H9 (cell line): Measurements from ENCODE around the gene SLC25A53. TPM values are rescaled to one million over a fixed set of nuclear protein-coding genes. Genes with fewer than 3 reads are reported as not detected.

Experiments used
- DNase-seq: peaks from one replicate; pipeline ENCODE4 v3.0.0-alpha.2; 2017
- H2AFZ ChIP-seq: one replicate; pipeline ENCODE4 v1.6.1; 2013; ENCODE audit warnings: mild to moderate bottlenecking, low read length, control low read depth, moderate library complexity
- H2AK5ac ChIP-seq: 2 replicates; pipeline ENCODE4 v1.6.1; 2013; ENCODE audit warnings: low read length, control low read depth, mixed read lengths; ENCODE audit not compliant: insufficient read length
- H2BK120ac ChIP-seq: one replicate; pipeline ENCODE4 v1.6.1; 2013; ENCODE audit warnings: low read depth, mild to moderate bottlenecking, low read length, control low read depth, inconsistent platforms; ENCODE audit not compliant: poor library complexity, severe bottlenecking
- H2BK12ac ChIP-seq: 2 replicates; pipeline ENCODE4 v1.6.1; 2013; ENCODE audit warnings: low read length, control low read depth, mixed read lengths, low read depth; ENCODE audit not compliant: insufficient read length
- H2BK15ac ChIP-seq: 2 replicates; pipeline ENCODE4 v1.6.1; 2013; ENCODE audit warnings: low read depth, low read length, control low read depth
- H2BK20ac ChIP-seq: one replicate; pipeline ENCODE4 v1.6.1; 2013; ENCODE audit warnings: low read depth, mild to moderate bottlenecking, low read length, control low read depth, inconsistent platforms; ENCODE audit not compliant: poor library complexity, severe bottlenecking
- H2BK5ac ChIP-seq: 2 replicates; pipeline ENCODE4 v1.6.1; 2013; ENCODE audit warnings: low read length, control low read depth, mixed read lengths; ENCODE audit not compliant: insufficient read length
- H3K14ac ChIP-seq: 2 replicates; pipeline ENCODE4 v1.6.1; 2013; ENCODE audit warnings: low read length, control low read depth; ENCODE audit not compliant: insufficient read depth
- H3K18ac ChIP-seq: 2 replicates; pipeline ENCODE4 v1.6.1; 2013; ENCODE audit warnings: low read depth, mild to moderate bottlenecking, mixed read lengths, low read length, control low read depth; ENCODE audit not compliant: insufficient read length
- H3K23ac ChIP-seq: 2 replicates; pipeline ENCODE4 v1.6.1; 2013; ENCODE audit warnings: low read length, control low read depth, mixed read lengths, low read depth; ENCODE audit not compliant: insufficient read length
- H3K23me2 ChIP-seq: 2 replicates; pipeline ENCODE4 v1.6.1; 2013; ENCODE audit warnings: low read depth, mild to moderate bottlenecking, mixed read lengths, low read length, control low read depth; ENCODE audit not compliant: insufficient read length, poor library complexity, severe bottlenecking
- H3K27ac ChIP-seq: 2 replicates; pipeline ENCODE4 v1.5.1; 2013; ENCODE audit warnings: low read length, control low read depth, mixed read lengths, low read depth; ENCODE audit not compliant: insufficient read length
- H3K27me3 ChIP-seq: 2 replicates; pipeline ENCODE4 v1.6.1; 2013; ENCODE audit warnings: low read length, control low read depth, inconsistent platforms; ENCODE audit not compliant: insufficient read depth
- H3K4ac ChIP-seq: 2 replicates; pipeline ENCODE4 v1.6.1; 2013; ENCODE audit warnings: low read depth, mild to moderate bottlenecking, control low read depth, inconsistent platforms, low read length, moderate library complexity
- H3K4me1 ChIP-seq: 2 replicates; pipeline ENCODE4 v1.6.1; 2013; ENCODE audit warnings: low read length, control low read depth, inconsistent platforms; ENCODE audit not compliant: insufficient read depth
- H3K4me2 ChIP-seq: 2 replicates; pipeline ENCODE4 v1.6.1; 2013; ENCODE audit warnings: low read length, control low read depth, mixed read lengths; ENCODE audit not compliant: insufficient read length, insufficient read depth
- H3K56ac ChIP-seq: 2 replicates; pipeline ENCODE4 v1.6.1; 2013; ENCODE audit warnings: low read depth, mild to moderate bottlenecking, mixed read lengths, low read length, control low read depth; ENCODE audit not compliant: insufficient read length
- H3K79me1 ChIP-seq: 2 replicates; pipeline ENCODE4 v1.6.1; 2013; ENCODE audit warnings: low read depth, mild to moderate bottlenecking, moderate library complexity, low read length, control low read depth, inconsistent platforms; ENCODE audit not compliant: insufficient read depth, poor library complexity, severe bottlenecking
- H3K79me2 ChIP-seq: 2 replicates; pipeline ENCODE4 v1.6.1; 2013; ENCODE audit warnings: low read length, control low read depth, inconsistent platforms; ENCODE audit not compliant: insufficient read depth
- H3K9ac ChIP-seq: 2 replicates; pipeline ENCODE4 v1.6.1; 2013; ENCODE audit warnings: low read length, control low read depth, mixed read lengths; ENCODE audit not compliant: insufficient read length; ENCODE audit errors: extremely low read depth
- H3K9me3 ChIP-seq: one replicate; pipeline ENCODE4 v1.6.1; 2013; ENCODE audit warnings: low read depth, low read length, inconsistent platforms; ENCODE audit not compliant: control insufficient read depth
- H3T11ph ChIP-seq: one replicate; pipeline ENCODE4 v1.6.1; 2013; ENCODE audit warnings: mild to moderate bottlenecking, low read length, control low read depth, inconsistent platforms
- H4K20me1 ChIP-seq: one replicate; pipeline ENCODE4 v1.6.1; 2013; ENCODE audit not compliant: control insufficient read depth, insufficient read length, insufficient read depth
- H4K5ac ChIP-seq: 2 replicates; pipeline ENCODE4 v1.6.1; 2013; ENCODE audit warnings: low read depth, mild to moderate bottlenecking, mixed read lengths, low read length, control low read depth; ENCODE audit not compliant: insufficient read length
- H4K8ac ChIP-seq: replicated peaks from 2 replicates; pipeline ENCODE4 v1.6.1; 2013; ENCODE audit warnings: low read length, control low read depth, mixed read lengths, low read depth; ENCODE audit not compliant: insufficient read length
- H4K91ac ChIP-seq: 2 replicates; pipeline ENCODE4 v1.6.1; 2013; ENCODE audit warnings: low read depth, mild to moderate bottlenecking, moderate library complexity, mixed read lengths, low read length, control low read depth; ENCODE audit not compliant: insufficient read length
- H3K27ac Mint-ChIP-seq, 3 experiments: 2 replicates in 2 of 3; 3 replicates in 1 of 3; pipeline ENCODE4 v1.8.0; 2020 to 2021; ENCODE audit warnings: mixed read lengths in 3 of 3, mild to moderate bottlenecking in 1 of 3, moderate library complexity in 1 of 3
- H3K27me3 Mint-ChIP-seq: 2 replicates; pipeline ENCODE4 v1.8.0; 2021; ENCODE audit warnings: low read depth, mild to moderate bottlenecking, moderate library complexity, mixed read lengths
- H3K36me3 Mint-ChIP-seq, 3 experiments: 2 replicates in 2 of 3; 3 replicates in 1 of 3; pipeline ENCODE4 v1.8.0; 2020 to 2021; ENCODE audit warnings: low read depth in 3 of 3, mixed read lengths in 3 of 3; ENCODE audit not compliant: insufficient read depth in 1 of 3
- H3K4me1 Mint-ChIP-seq, 2 experiments: 2 replicates each; pipeline ENCODE4 v1.8.0; 2020; ENCODE audit warnings: mixed read lengths in 2 of 2
- H3K4me3 Mint-ChIP-seq, 2 experiments: 2 replicates in 1 of 2; 3 replicates in 1 of 2; pipeline ENCODE4 v1.8.0; 2020 to 2021; ENCODE audit warnings: mild to moderate bottlenecking in 2 of 2, mixed read lengths in 2 of 2, moderate library complexity in 1 of 2
- H3K9me3 Mint-ChIP-seq, 2 experiments: 2 replicates in 1 of 2; 3 replicates in 1 of 2; pipeline ENCODE4 v1.8.0; 2020; ENCODE audit warnings: mild to moderate bottlenecking in 2 of 2, mixed read lengths in 2 of 2, moderate library complexity in 1 of 2
- whole genome bisulfite sequencing: extraction: QIAGEN DNeasy Blood & Tissue Kit; methylation state at CpG from one replicate; pipeline ENCODE4 v1.1.7; 2013; ENCODE audit warnings: missing lambda C conversion rate, low lambda C conversion rate, mixed read lengths; ENCODE audit not compliant: insufficient read length; ENCODE audit errors: extremely low coverage; 5-methylcytosine and 5-hydroxymethylcytosine counted together
- total RNA-seq: library from RNA; stranded (reverse); gene quantifications from 2 replicates; pipeline ENCODE4 v1.2.1, GENCODE V29; 2021
- TF ChIP-seq, protein P1 (sequence below): fragments of 200-600 bp; sonication (generic); conservative IDR thresholded peaks from 3 replicates; pipeline ENCODE4 v1.8.0; 2021; ENCODE audit warnings: antibody characterized with exemption, mild to moderate bottlenecking

SLC25A53 gene
- total RNA-seq, 1 experiment from 2014 or later: 1.6 TPM

DNA sequence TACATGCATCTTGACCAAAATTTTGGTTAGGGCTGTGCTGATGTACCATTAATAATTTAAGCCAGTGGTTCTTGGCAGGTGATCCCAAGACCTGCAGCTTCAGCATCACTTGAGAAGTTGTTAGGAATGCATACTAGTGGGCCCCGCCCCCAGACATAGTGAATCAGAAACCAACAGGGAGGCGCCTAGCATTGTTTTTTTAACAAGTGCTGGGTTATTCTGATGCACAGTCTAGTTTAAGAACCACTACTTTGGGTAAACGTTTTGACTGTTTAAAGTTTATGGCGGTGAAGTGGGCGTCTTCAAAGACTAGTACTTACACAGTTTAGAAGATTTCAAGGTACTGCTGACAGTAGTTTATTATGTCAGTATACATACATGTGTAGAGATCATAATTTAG lies 33.0 kb upstream of the SLC25A53 start:
- H2BK20ac ChIP-seq: no peak overlapping the region
- no peak overlapping the region for H3K4me3 Mint-ChIP-seq

More for the DNA sequence above, 33.0 kb upstream of the SLC25A53 start:
- H3K4me1 Mint-ChIP-seq: no peaks in the 10 kb centered on the region
- H3K9me3 ChIP-seq: no peaks in the 10 kb centered on the region
- no peak overlapping the region for H3K27ac Mint-ChIP-seq
- no peak overlapping the region for H3K18ac ChIP-seq
- no peak overlapping the region for H2AK5ac ChIP-seq
- DNase-seq: no peak
- no peaks in the 10 kb centered on the region for H3K23me2 ChIP-seq
- H2BK12ac ChIP-seq: no peak overlapping the region
- H2BK120ac ChIP-seq: no peak overlapping the region
- TF ChIP-seq, protein P1, sequence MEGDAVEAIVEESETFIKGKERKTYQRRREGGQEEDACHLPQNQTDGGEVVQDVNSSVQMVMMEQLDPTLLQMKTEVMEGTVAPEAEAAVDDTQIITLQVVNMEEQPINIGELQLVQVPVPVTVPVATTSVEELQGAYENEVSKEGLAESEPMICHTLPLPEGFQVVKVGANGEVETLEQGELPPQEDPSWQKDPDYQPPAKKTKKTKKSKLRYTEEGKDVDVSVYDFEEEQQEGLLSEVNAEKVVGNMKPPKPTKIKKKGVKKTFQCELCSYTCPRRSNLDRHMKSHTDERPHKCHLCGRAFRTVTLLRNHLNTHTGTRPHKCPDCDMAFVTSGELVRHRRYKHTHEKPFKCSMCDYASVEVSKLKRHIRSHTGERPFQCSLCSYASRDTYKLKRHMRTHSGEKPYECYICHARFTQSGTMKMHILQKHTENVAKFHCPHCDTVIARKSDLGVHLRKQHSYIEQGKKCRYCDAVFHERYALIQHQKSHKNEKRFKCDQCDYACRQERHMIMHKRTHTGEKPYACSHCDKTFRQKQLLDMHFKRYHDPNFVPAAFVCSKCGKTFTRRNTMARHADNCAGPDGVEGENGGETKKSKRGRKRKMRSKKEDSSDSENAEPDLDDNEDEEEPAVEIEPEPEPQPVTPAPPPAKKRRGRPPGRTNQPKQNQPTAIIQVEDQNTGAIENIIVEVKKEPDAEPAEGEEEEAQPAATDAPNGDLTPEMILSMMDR: no peak
- no peaks in the 10 kb centered on the region for H3K79me1 ChIP-seq
- no peaks in the 10 kb centered on the region for H4K20me1 ChIP-seq
- no peak overlapping the region for H2BK5ac ChIP-seq
- H3K56ac ChIP-seq: no peak overlapping the region
- H3K4ac ChIP-seq: no peak overlapping the region
- H2AFZ ChIP-seq: no peak overlapping the region
- no peak overlapping the region for H4K91ac ChIP-seq
- H3K23ac ChIP-seq: no peak overlapping the region
- no peak overlapping the region for H3T11ph ChIP-seq
- H4K8ac ChIP-seq: no peak overlapping the region
- no peak overlapping the region for H3K14ac ChIP-seq
- H2BK15ac ChIP-seq: no peak overlapping the region
- no peaks in the 10 kb centered on the region for H3K79me2 ChIP-seq
- H3K27me3 ChIP-seq: no peaks in the 10 kb centered on the region
- no peak overlapping the region for H4K5ac ChIP-seq
- no peak overlapping the region for H3K27ac ChIP-seq
- H3K36me3 Mint-ChIP-seq: peaks cover 16 to 49% (median 36%) of the 10 kb centered on the region in 3 experiments; a peak in 6 of 7 replicates
- H3K9ac ChIP-seq: no peak overlapping the region
- H3K4me2 ChIP-seq: no peak overlapping the region
- H3K27me3 Mint-ChIP-seq: no peaks in the 10 kb centered on the region
- no peaks in the 10 kb centered on the region for H3K4me1 ChIP-seq
- H3K9me3 Mint-ChIP-seq: peaks cover 0 to 37% of the 10 kb centered on the region in 2 experiments; a peak in 2 of 5 replicates
- WGBS: no CpG with 5 or more reads among the region's 5 CpGs
